Naive thymus-derived CD4-positive, alpha-beta T cell (primary cell): ENCODE measurements around the gene SYCP2. TPM values are rescaled to one million over a fixed set of nuclear protein-coding genes. Genes with fewer than 3 reads are reported as not detected.

Source experiments
- ATAC-seq: fragments of 150-1000 bp; cut with Tn5 transposase; 2 replicates; pipeline ENCODE4 v1.10.0; 2021; ENCODE audit warnings: mild to moderate bottlenecking, moderate library complexity
- CTCF ChIA-PET: fragments of 350-600 bp; sonication (Branson Sonifier 250); formaldehyde crosslinking; loops from one replicate; lab custom pipeline; 2021; ENCODE audit warnings: antibody characterized with exemption; lab: Charles Lee
- POLR2A ChIA-PET: fragments of 350-600 bp; sonication (Branson Sonifier 250); formaldehyde crosslinking; loops from one replicate; lab custom pipeline; 2021; ENCODE audit warnings: antibody characterized with exemption, inconsistent platforms; lab: Charles Lee
- DNase-seq, 9 donors: peaks; one replicate each; pipeline versions ENCODE4 v3.0.0 to v3.0.0-alpha.2; 2020 to 2022; ENCODE audit warnings: mixed read lengths in 1 of 9
- H3K27ac ChIP-seq: one replicate; pipeline ENCODE4 v1.7.0; 2013; ENCODE audit warnings: mild to moderate bottlenecking, low read depth, low read length, moderate library complexity
- H3K27me3 ChIP-seq, 2 donors: one replicate each; pipeline ENCODE4 v1.7.0; 2013; ENCODE audit warnings: low read length in 2 of 2, mild to moderate bottlenecking in 2 of 2, moderate library complexity in 2 of 2; ENCODE audit not compliant: control insufficient read depth in 2 of 2, insufficient read depth in 2 of 2
- H3K36me3 ChIP-seq, 3 experiments: 1 replicate in 2 of 3; 2 replicates in 1 of 3; pipeline ENCODE4 v1.7.0; 2013; ENCODE audit warnings: low read length in 3 of 3, mild to moderate bottlenecking in 3 of 3, moderate library complexity in 1 of 3; ENCODE audit not compliant: insufficient read depth in 3 of 3, control insufficient read depth in 2 of 3
- H3K4me1 ChIP-seq, 2 donors: one replicate each; pipeline ENCODE4 v1.7.0; 2013; ENCODE audit warnings: low read length in 2 of 2, mild to moderate bottlenecking in 2 of 2, moderate library complexity in 1 of 2; ENCODE audit not compliant: control insufficient read depth in 2 of 2, insufficient read depth in 2 of 2
- H3K4me3 ChIP-seq: 2 replicates; pipeline ENCODE4 v1.7.0; 2013; ENCODE audit warnings: mild to moderate bottlenecking, low read length
- H3K9me3 ChIP-seq, 3 experiments: 1 replicate in 2 of 3; 2 replicates in 1 of 3; pipeline ENCODE4 v1.7.0; 2013; ENCODE audit warnings: low read length in 3 of 3; ENCODE audit not compliant: control insufficient read depth in 2 of 3
- H3K27ac Mint-ChIP-seq, 9 donors: one replicate each; pipeline ENCODE4 v1.8.0; 2020 to 2022; ENCODE audit warnings: mixed read lengths in 9 of 9, mild to moderate bottlenecking in 8 of 9, moderate library complexity in 5 of 9, inconsistent platforms in 2 of 9
- H3K27me3 Mint-ChIP-seq, 5 donors: one replicate each; pipeline ENCODE4 v1.8.0; 2021 to 2022; ENCODE audit warnings: mixed read lengths in 5 of 5, mild to moderate bottlenecking in 1 of 5
- H3K36me3 Mint-ChIP-seq, 5 donors: one replicate each; pipeline ENCODE4 v1.8.0; 2020 to 2022; ENCODE audit warnings: mixed read lengths in 5 of 5, mild to moderate bottlenecking in 3 of 5, inconsistent platforms in 1 of 5
- H3K4me1 Mint-ChIP-seq, 7 donors: one replicate each; pipeline ENCODE4 v1.8.0; 2020 to 2022; ENCODE audit warnings: mixed read lengths in 7 of 7, mild to moderate bottlenecking in 3 of 7, inconsistent platforms in 1 of 7
- H3K4me3 Mint-ChIP-seq, 10 donors: one replicate each; pipeline ENCODE4 v1.8.0; 2020 to 2022; ENCODE audit warnings: mild to moderate bottlenecking in 10 of 10, mixed read lengths in 10 of 10, moderate library complexity in 6 of 10, inconsistent platforms in 2 of 10
- H3K9me3 Mint-ChIP-seq, 11 donors: one replicate each; pipeline ENCODE4 v1.8.0; 2020 to 2022; ENCODE audit warnings: mixed read lengths in 11 of 11, mild to moderate bottlenecking in 4 of 11, inconsistent platforms in 1 of 11, moderate library complexity in 1 of 11
- intact Hi-C, 2 donors: fragments of 100-400 bp; cut with micrococcal nuclease; formaldehyde crosslinking; loops; one replicate each; pipeline ENCODE4 v1.15.1; 2023
- polyA plus RNA-seq, 2 donors: library from polyadenylated mRNA; unstranded; fragments of 300-500 nt; fragmentation: Illumina TruSeq; gene quantifications; one replicate each; pipeline ENCODE4 v1.2.3, GENCODE V29; 2021
- total RNA-seq, 6 experiments: library from RNA in 5 of 6; stranded (reverse) in 5 of 6; gene quantifications; 1 replicate in 5 of 6; 2 replicates in 1 of 6; pipeline ENCODE4 v1.2.3 and lab custom pipeline; 2021 to 2026

Gene SYCP2
- total and polyA plus RNA-seq, 7 experiments from 2014 or later: 0.47 to 7.8 (median 3.2) TPM

DNA sequence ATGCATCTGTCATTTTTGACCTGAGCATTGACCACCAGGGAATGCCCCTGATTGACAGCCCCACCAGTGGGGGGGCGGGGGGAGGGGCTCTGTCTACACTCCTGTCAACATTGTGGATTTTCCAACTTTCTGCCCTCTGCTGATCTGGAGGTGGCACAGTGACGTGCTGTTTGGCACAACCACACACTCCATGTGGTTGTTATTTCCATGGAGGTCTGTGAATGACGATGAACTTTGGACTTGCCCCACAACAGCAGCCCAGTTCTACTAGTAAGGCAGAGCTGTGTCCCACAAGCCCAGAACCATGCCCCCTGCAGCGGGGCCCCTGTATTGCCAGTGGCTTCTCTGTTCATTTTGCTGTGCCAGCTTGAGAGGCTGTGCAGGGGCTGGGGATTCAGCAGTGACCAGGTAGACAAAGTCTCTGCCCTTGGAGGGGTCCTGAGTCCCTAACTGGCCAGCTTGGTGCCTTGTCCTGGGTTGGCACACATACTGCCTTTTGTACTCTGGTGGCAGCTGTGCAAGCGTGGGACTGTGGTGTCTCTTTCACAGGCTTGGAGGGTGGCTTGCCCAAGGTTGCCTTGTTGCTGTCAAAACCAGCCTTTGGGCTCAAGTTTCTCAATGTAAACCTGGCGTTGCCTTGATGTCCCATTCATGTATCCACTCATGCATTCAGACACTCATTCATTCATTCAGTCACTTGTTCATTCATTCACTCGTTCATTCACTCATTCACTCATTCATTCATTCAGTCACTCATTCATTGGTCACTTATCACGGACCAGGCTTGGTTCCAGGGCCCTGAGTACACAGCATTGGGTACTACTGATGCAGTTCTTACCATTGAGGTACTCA, 108.5 kb downstream of the SYCP2 start:
- H3K4me3 ChIP-seq: no peak overlapping the region
- peaks cover 0 to 41% (median 12%) of the 10 kb centered on the region in 5 donors for H3K27me3 Mint-ChIP-seq
- intact Hi-C loops: no loop called here
- H3K9me3 Mint-ChIP-seq: peaks cover 0 to 2% (median 0%) of the 10 kb centered on the region in 11 donors
- H3K27ac ChIP-seq: no peak overlapping the region
- H3K4me1 Mint-ChIP-seq: no peaks in the 10 kb centered on the region
- no peak overlapping the region for H3K27ac Mint-ChIP-seq
- ATAC-seq: no peak
- H3K4me1 ChIP-seq: no peaks in the 10 kb centered on the region
- H3K4me3 Mint-ChIP-seq: no peak overlapping the region
- H3K36me3 ChIP-seq: no peaks in the 10 kb centered on the region
- H3K9me3 ChIP-seq: no peaks in the 10 kb centered on the region
- no peak for DNase-seq
- H3K36me3 Mint-ChIP-seq: no peaks in the 10 kb centered on the region
- POLR2A ChIA-PET: no interaction called here
- CTCF ChIA-PET: no interaction called here
- H3K27me3 ChIP-seq: no peaks in the 10 kb centered on the region

- Histone ChIP-seq H3K27me3 (no peaks in the 10 kb centered on the region), H3K4me1 (no peaks in the 10 kb centered on the region), H3K4me3 (no peak overlapping the region), H3K9me3 (no peaks in the 10 kb centered on the region), H3K27ac (no peak overlapping the region), H3K36me3 (no peaks in the 10 kb centered on the region)
- ChIA-PET POLR2A (no interaction called here), CTCF (no interaction called here)
- Mint-ChIP-seq H3K27ac (no peak overlapping the region), H3K4me3 (no peak overlapping the region), H3K36me3 (no peaks in the 10 kb centered on the region), H3K9me3 (peaks cover 0 to 4% (median 0%) of the 10 kb centered on the region in 11 donors), H3K27me3 (peaks cover 0 to 32% (median 14%) of the 10 kb centered on the region in 5 donors), H3K4me1 (no peaks in the 10 kb centered on the region)
- intact Hi-C loops: no loop called here
- no peak for DNase-seq
- ATAC-seq: no peak
Observed at GRCh38 chr20:59823491-59824259, 109.8 kb downstream of the SYCP2 start.

- Mint-ChIP-seq H3K36me3 (no peaks in the 10 kb centered on the region), H3K4me3 (no peak overlapping the region), H3K27me3 (peaks cover 0 to 25% (median 13%) of the 10 kb centered on the region in 5 donors), H3K9me3 (peaks cover 0 to 5% (median 0%) of the 10 kb centered on the region in 11 donors), H3K27ac (no peak overlapping the region), H3K4me1 (no peaks in the 10 kb centered on the region)
- Histone ChIP-seq H3K4me1 (no peaks in the 10 kb centered on the region), H3K9me3 (no peaks in the 10 kb centered on the region), H3K4me3 (no peak overlapping the region), H3K27me3 (no peaks in the 10 kb centered on the region), H3K36me3 (no peaks in the 10 kb centered on the region), H3K27ac (no peak overlapping the region)
- no peak for DNase-seq
- intact Hi-C loops: no loop called here
- POLR2A ChIA-PET: no interaction called here
- ATAC-seq: no peak
- CTCF ChIA-PET: no interaction called here
Observed at GRCh38 chr20:59823030-59823423, 110.4 kb downstream of the SYCP2 start.

DNA sequence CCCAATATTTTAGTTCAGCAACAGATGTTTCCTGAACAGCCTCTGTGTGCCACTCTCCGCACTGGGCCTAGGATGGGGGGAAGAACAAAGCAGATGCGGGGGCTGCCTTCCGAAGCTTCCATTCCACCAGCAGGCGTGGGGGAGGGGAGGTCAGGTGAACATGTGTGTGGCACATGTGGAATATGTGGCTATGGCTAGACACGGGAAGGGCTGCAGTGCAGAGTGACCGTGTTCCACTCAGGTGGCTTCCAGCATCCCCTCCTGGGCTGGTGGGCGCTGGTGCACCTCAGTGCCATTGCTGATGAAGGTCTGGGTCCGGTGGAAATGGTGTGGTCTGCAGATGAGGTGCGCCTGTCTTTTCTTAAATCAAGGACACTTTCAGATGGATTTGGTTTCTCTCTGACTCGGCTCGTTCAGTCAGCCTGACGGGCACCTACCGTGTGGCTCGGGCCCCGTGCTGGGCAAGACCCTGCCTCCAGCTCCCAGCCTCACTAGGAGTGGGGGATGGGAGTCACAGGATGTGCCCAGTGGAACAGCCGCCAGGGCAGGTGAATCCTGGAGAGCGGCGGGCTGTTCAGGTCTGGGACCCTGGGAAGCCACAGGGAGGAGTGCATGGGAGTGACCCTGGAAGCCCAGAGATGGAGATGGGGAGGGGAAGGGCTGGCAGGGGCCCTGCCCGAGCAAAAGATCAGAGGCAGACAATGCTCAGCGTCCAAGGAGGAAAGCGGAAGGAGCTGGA, 111.0 kb downstream of the SYCP2 start:
- no peak overlapping the region for H3K4me3 Mint-ChIP-seq
- H3K4me1 Mint-ChIP-seq: no peaks in the 10 kb centered on the region
- H3K4me1 ChIP-seq: no peaks in the 10 kb centered on the region
- H3K36me3 ChIP-seq: no peaks in the 10 kb centered on the region
- ChIA-PET CTCF (no interaction called here), POLR2A (no interaction called here)
- H3K36me3 Mint-ChIP-seq: no peaks in the 10 kb centered on the region
- no peak overlapping the region for H3K4me3 ChIP-seq
- no peak for ATAC-seq
- no peak overlapping the region for H3K27ac ChIP-seq
- no peak for DNase-seq
- no peak overlapping the region for H3K27ac Mint-ChIP-seq
- H3K9me3 Mint-ChIP-seq: peaks cover 0 to 5% (median 0%) of the 10 kb centered on the region in 11 donors
- no peaks in the 10 kb centered on the region for H3K9me3 ChIP-seq
- intact Hi-C loops: no loop called here
- no peaks in the 10 kb centered on the region for H3K27me3 ChIP-seq
- peaks cover 0 to 25% (median 13%) of the 10 kb centered on the region in 5 donors for H3K27me3 Mint-ChIP-seq

DNA sequence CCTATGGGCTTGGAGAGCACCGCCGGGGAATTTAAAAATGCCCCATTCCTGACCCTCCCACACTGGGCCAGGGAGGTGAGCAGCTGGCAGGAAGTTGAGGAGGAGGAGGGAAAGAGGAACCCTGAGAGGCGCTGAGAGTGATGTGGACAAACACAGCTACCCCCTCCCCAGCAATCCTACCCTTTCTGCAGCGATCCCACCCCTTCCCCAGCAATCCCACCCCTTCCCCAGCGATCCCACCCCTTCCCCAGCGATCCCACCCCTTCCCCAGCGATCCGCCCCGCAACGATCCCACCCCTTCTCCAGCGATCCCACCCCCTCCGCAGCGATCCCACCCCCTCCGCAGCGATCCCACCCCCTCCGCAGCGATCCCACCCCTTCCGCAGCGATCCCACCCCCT, 111.6 kb downstream of the SYCP2 start:
- H3K4me3 ChIP-seq: no peak overlapping the region
- H3K9me3 ChIP-seq: no peaks in the 10 kb centered on the region
- no peak overlapping the region for H3K27ac Mint-ChIP-seq
- H3K36me3 ChIP-seq: no peaks in the 10 kb centered on the region
- ATAC-seq (no peak), DNase-seq (no peak)
- POLR2A ChIA-PET: no interaction called here
- H3K27ac ChIP-seq: no peak overlapping the region
- H3K27me3 ChIP-seq: no peaks in the 10 kb centered on the region
- H3K4me1 Mint-ChIP-seq: no peaks in the 10 kb centered on the region
- no peaks in the 10 kb centered on the region for H3K36me3 Mint-ChIP-seq
- no peaks in the 10 kb centered on the region for H3K4me1 ChIP-seq
- peaks cover 0 to 5% (median 0%) of the 10 kb centered on the region in 11 donors for H3K9me3 Mint-ChIP-seq
- H3K4me3 Mint-ChIP-seq: no peak overlapping the region
- CTCF ChIA-PET: no interaction called here
- H3K27me3 Mint-ChIP-seq: peaks cover 0 to 25% (median 13%) of the 10 kb centered on the region in 5 donors
- intact Hi-C loops: no loop called here

GRCh38 chr20:59821201-59821600, 112.2 kb downstream of the SYCP2 start:
- ChIA-PET CTCF (no interaction called here), POLR2A (no interaction called here)
- no peaks in the 10 kb centered on the region for H3K36me3 Mint-ChIP-seq
- H3K27ac ChIP-seq: no peak overlapping the region
- H3K27me3 Mint-ChIP-seq: peaks cover 0 to 25% (median 8%) of the 10 kb centered on the region in 5 donors
- no peak for DNase-seq
- H3K9me3 Mint-ChIP-seq: peaks cover 0 to 2% (median 0%) of the 10 kb centered on the region in 11 donors
- H3K4me3 ChIP-seq: no peak overlapping the region
- no peaks in the 10 kb centered on the region for H3K27me3 ChIP-seq
- no peak for ATAC-seq
- no peaks in the 10 kb centered on the region for H3K4me1 Mint-ChIP-seq
- H3K9me3 ChIP-seq: no peaks in the 10 kb centered on the region
- no peak overlapping the region for H3K27ac Mint-ChIP-seq
- no peak overlapping the region for H3K4me3 Mint-ChIP-seq
- H3K4me1 ChIP-seq: no peaks in the 10 kb centered on the region
- H3K36me3 ChIP-seq: no peaks in the 10 kb centered on the region
- intact Hi-C loops: no loop called here
